Measurements from ENCODE around the gene SUB1.
"Not testable (repeated sequence)": the region's sequence is repeated elsewhere in the genome, so short reads cannot be mapped to it uniquely, and the experiment has no call there.

Gene SUB1

DNA sequence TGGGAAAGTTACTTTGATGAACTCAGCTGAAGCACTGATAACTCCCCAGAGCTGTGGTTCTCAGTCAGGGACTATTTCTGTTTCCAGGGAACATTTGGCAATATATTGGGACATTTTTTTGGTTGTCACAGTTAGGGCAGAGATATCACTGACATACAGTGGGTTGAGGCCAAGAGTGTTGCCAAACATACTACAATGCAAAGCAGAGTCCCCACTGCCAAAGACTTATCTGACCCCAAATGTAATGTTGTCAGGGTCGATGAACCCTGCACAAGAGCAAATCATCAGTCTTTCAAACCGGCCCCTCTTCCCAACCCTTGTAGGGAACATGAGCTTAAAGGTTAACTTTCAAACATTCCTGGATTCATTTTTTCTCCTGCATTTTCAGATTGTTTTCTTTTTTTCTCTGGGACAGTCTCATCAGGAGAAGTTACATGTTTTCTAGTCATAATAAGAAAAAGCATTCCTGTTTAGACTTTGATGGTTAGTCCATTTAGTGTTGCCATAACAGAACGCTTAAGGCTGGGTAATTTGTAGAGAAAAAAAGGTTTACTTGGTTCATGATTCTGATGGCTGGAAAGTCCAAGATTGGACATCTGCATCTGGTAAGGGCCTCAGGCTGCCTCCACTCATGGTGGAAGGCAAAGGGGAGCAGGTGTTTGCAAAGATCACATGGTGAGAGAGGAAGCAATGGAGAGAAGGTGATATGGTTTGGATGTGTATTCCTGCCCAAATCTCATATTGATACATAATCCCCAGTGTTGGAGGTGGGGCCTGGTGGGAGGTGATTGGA is 18.8 kb upstream of the SUB1 start:
- DNase-seq = no peak

DNA sequence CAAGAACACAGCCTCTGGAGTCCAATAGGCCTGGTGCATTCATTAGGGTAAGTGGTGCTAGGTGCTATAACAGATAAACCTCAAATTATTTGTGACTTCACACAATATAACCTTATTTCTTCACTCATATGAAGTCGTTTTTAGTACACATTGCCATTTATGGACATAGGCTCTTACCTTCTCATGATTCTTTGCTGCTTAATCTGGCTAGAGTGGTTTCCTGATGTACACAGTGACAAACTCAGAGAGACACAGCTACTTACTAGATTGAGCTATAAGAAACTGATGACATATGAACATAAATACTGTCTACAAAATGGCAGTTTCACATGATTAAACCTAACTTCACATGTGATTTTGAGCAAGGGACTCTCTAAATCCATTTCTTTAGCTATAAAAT is 14.2 kb upstream of the SUB1 start:
- DNase-seq = no peak

DNA sequence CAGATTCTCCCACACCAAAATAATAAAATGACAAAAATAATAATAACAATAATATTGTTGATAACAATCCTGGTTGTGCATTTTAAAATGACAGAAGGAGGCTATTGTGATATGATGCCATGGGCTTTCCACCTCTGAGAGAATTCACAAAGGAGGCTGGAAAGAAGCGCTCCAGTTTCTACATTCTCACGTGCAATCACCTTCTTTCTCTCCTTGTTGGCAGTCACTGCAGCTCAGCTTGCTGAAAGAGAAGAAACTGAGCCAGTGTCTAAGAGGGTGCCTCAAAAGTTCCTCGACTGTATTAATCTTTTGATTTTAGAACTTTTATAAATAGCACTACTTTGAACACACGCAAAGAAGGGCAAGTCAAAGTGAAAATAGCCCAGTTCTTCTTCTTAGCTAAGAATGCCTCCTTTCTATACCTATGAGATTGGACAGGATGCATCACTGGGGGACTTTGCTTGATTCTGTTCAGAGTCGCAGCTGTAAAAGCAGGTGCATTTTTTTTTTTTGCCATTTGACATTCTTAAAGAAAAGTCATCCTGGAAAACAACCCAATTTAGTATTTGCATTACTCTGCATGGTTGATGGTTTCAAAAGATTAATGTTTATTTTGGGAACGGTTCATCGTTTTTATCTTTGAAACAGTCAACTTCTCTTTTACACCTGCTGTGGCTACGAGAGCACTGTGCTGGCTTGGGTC is 12.4 kb upstream of the SUB1 start:
- no peak for DNase-seq

DNA sequence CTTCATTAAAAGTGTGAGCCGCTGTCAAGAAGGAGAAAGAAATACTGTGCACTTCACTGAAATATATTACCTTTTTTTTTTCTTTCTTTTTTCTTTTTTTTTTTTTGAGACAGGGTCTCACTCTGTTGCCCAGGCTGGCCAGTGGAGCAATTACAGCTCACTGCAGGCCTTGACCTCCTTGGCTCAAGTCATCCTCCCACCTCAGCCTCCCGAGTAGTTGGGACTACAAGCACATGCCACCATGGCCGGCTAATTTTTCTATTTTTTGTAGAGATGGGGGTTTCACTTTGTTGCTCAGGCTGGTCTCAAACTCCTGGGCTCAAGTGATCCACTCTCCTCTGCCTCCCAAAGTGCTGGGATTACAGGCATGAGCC is 11.9 kb upstream of the SUB1 start:
- not testable (repeated sequence) for DNase-seq

DNA sequence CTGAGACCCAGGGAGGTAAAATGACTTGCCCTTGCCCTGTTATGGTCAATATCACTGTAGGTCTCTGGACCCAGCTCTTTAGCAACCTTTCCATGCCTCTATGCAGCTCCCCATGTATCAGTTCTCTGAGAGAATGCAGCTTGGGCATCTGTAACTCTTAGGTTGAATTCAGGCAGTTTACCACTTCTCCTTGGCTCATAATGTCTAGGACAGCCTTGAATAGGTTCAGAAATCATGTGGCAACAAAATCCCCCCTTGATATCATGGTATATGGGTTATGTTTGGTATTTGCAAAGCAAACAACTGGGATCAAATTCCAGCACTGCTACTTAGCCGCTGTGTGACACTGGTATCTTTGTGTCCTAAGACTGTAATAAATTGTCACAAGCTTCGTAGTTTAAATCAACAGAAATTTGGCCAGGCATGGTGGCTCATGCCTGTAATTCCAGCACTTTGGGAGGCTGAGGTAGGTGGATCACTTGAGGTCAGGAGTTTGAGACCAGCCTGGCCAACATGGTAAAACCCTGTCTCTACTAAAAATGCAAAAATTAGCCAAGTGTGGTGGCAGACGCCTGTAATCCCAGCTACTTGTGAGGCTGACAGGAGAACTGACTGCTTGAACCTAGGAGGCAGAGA is 10.7 kb upstream of the SUB1 start:
- no peak for DNase-seq

DNA sequence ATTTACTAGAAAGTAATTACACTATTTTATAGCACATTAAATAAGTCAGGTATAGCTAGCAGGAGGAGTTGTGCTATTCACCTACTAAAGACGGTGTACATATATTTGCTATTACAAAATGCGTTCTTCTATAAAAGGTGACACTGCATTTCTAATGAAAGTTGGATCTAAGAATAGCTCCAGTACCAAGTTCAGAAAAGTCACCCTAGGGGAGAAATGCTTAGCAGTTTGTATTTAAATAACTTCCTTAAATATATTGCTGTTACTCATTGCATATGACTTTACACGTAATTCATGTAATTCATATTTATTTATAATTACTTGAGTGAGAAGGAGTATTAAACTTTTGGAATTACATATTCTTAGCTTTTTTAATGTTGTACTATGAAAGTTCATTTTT is 7.0 kb upstream of the SUB1 start:
- DNase-seq = no peak

DNA sequence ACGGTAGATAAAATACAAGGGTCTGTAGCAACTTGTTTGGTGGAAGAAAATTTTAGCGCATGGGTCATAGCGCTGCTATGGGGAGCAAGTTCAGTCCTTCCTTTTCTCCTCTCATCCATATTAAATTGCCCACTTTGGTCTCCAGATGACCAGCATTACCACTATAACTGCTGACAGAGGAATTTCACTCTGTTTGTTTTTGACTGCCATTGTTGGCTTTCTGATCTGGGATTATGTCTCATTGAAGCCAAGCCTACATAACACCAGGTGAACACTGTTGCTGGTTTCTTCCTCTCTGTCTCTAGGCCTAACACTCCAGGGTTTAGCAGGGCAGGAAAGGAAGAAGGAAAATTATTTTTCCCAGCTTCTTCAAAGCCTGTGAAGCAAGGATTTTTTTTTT is 6.6 kb upstream of the SUB1 start:
- no peak for DNase-seq

DNA sequence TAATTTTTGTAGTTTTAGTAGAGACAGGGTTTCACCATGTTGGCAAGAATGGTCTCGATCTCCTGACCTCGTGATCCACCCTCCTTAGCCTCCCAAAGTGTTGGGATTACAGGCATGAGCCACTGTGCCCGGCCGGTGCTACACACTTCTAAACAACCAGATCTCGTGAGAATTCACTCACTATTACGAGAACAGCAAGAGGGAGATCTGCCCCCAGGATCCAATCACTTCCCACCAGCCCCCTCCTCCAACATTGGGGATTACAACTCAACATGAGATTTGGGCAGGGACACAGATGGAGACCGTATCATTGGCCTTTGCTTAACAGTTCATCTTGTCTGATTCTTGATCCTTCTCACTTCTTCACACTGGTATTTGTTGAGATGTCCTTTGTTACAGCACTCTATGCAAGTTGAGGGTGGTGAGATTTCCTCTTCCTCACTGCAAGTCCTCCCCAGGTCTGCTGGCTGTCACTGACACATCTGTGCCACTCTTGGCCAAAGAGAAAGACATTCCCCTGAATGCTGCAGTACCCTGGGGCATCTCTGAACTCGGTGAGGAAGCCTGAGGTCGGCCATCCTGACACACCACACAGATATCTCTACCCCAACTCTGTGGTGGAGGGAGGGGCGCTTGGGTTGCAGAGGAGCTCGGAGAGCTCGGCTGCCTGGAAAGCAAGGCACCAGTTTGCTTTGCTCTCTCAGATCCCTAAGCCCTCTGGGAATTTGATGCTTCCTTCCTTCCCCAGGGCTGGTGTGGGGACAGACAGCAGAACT is 4.2 kb upstream of the SUB1 start:
- DNase-seq = no peak

DNA sequence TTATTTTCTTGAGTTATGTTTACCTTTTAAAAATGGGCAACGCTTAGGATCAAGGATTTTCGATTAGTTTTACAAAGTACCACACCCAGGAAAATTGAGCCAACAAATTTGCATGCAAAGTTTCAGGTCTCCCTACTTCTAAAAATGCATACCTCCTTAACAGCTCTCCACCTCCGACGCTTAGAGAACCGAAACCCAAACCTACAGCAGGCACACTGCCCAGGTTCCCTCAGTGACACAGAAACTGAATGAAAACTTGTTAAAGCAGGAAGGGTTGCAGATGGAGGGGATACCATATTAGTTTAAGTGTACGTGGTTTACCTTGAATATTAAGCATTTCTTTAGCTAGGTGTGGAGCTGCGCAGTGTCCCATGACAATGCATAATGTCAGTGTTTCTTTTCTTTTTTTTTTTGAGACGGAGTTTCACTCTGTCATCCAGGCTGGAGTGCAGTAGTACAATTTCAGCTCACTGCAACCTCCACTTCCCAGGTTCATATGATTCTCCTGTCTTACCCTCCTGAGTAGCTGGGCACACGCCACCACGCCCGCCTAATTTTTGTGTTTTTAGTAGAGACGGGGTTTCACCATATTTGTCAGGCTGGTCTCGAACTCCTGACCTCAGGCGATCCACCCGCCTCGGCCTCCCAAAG is 1.6 kb upstream of the SUB1 start:
- DNase-seq = no peak

DNA sequence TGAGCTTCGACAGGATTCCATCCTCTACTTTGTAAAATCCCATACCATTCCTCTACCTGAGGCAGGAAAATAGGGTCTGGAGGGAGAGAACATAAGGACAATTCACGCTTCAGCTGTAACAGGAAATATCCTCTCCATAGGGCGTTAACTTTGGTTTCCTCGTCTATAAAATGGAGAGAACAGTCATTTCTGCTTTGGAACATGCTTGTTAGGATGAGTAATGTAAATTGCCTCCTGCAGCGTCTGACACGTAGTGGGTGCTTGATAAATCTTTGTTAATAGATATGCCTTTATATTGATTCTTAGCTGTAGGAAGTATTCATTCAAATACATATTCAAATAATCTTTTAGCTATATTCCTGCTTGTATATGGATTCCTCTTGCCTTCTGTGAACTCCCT is 711 bp upstream of the SUB1 start:
- DNase-seq = no peak

DNA sequence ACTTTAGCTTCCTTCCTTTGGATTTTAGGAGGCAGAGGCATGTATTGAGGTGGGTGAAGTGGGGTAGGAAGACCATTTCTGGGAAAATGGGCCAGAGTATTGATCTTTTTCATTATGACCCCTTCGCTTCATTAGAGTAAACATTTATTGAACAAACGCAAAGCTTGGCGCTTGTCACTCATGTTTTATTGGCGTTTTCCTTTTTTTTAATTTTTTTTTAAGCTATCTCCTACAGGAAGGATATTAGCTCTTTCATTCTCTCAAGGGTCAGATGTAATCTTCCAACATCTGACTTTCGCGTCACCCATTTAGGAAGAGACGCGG is 273 bp upstream of the SUB1 start:
- DNase-seq = no peak

DNA sequence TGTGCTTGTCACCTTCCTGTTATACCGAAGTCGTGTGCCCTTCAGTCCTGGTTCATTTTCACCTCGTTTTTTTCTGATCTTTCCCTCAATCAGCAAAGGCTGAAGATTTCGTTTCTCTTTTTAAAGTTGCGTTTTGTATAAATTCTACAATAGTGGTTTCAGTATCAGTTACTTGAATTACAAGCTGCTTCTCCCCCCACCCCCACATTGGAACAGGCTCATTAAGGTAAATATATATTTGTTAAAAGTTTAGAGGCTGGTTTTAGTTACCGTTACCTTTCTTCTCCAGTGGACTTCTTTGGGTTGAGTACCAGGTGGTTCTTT is 881 bp downstream of the SUB1 start:
- no peak for DNase-seq

DNA sequence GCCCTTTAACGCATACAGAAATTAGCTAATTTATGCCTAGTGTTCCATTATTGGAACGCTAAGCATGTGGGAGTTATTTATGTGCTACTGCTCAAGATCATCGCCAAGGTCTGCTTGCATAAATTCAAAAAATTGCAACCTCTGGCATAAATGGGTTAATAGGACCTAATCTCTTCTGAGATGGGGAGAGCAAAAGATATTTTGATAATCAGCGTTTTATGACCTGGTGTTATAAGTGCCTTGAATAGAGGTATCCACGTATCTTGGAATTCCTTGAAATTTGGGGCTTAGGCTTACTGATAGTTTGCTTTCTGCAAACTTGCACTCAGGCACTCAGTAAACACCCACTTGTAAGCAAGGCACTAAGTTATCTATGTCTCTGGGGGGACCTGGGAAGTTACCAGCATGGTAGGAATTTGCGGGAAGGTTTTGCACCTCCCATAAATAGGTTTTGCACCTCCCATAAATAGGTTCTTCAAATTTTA is 1.8 kb downstream of the SUB1 start:
- no peak for DNase-seq

DNA sequence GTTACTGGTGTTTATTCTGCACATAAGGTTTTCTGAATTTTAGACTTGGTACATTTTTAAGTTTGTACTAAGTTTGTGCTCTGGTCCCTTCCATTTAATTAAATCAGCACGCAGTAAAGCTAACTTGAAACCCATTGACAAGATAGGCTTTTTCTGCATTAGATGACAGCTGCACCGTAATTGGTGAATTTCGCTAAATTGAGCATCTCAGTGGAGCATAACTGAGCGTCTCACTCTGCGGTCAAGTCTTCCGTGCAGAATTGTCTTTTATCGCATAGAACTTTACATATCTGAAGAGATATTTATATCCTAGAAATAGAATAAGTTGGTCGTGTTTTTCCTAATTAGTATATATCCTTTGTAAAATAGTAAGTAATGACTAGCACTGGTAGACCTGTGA is 4.1 kb downstream of the SUB1 start:
- DNase-seq = no peak

DNA sequence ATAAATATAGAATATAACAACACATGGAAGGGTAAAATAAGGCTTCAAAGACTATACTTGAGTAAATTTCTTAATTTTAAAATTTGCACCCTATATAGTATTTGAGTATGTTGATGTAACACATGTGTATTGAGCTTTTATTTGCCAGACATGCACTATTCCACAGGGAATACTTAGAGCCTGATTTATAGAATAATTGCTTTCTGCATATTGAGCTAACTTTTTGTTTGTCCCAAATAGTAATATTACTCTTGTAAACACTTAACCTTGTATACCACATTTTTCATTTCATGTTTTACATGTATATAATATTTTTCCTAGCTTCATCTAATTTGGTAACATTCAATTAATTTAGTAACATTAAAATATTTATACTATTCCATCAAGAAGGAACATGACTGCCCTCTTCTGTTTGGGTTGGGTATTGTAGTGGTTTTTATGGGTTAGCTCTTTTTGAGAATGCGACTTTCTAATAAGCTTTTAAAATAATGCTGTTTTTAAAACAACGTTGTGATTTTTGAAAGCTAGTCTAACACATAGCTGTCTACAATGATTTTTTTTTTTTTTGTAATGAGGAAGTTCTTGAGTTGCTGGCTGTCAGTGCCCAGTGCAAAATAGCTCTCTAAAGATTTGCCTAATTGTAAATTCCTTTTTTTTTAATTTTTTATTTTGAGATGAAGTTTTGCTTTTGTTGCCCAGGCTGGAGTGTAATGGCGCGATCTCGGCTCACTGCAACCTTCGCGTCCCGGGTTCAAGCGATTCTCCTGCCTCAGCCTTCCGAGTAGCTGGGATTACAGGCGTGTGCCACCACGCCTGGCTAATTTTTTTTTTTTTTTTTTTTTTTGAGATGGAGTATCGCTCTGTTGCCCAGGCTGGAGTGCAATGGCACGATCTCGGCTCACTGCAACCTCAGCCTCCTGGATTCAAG is 4.8 kb downstream of the SUB1 start:
- DNase-seq = no peak

DNA sequence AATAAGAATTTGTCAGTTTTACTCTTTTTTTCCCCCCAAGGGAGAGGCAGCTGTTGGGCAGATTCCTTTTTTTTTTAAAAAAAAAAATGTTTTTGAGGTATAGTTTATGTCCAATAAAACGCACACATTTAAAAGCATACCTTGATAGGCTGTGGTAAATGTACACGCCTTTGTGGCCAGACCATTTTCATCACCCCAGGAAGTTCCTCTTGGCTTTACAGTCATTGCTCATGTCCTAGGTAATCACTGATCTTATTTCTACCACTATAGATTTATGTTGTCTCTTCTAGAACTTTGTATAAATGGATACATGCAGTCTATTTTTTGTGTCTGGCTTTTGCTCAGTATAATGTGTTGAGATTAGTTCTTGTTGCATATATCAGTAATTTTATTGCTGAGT is 9.8 kb downstream of the SUB1 start:
- no peak for DNase-seq

DNA sequence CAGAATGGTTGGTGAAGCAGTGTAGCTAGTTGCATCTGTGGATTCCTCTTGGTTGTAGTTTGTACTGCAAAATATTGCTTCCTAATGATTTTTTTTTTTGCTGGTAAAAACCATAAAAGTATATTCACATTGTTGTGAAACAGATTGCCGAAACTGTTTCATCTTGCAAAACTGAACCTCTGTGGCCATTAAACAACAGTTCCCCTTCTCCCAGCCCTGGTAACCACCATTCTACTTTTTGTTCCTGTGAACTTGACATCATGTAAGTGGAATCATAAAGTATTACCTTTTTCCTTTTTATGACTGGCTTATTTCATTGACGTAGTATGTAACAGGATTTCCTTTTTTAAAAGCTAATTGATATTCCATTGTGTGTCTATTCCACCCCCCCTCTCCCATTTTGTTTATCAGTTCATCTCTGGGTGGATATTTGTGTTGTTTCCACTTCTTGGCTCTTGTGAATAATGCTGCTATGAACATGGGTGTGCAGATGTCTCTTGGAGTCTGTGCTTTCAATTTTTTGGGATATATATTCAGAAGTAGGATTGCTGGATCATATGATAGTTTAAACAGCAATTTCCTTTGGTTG is 11.8 kb downstream of the SUB1 start:
- no peak for DNase-seq

DNA sequence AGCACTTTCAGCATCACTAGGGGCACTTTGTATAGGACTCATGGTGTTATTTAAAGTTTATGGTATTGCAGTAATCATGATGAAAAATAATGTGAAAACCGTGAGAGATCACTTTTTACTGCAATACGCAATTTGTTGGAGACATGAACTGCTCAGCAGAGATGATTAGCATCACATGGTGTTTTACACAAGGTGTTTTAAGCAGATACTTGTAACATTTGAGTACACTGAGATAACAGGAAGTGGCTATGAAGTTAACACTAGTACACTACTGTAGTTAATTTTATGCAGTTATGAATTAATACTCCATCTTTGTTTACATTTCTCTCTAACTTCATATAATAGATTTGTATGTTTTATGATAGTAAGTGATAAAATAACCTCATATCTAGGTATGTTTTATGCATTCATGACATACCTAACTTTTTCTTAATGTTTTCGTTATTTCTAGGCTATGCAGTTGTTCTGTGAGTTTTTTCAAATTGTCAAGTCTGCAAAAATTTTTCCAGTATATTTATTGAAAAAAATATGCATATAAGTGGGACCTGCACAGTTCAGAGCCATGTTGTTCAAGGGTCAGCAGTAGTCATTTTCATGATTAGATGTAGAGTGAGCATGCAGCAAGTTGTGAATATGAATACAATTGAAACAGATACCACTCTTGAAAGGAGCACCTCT is 13.0 kb downstream of the SUB1 start:
- no peak for DNase-seq

DNA sequence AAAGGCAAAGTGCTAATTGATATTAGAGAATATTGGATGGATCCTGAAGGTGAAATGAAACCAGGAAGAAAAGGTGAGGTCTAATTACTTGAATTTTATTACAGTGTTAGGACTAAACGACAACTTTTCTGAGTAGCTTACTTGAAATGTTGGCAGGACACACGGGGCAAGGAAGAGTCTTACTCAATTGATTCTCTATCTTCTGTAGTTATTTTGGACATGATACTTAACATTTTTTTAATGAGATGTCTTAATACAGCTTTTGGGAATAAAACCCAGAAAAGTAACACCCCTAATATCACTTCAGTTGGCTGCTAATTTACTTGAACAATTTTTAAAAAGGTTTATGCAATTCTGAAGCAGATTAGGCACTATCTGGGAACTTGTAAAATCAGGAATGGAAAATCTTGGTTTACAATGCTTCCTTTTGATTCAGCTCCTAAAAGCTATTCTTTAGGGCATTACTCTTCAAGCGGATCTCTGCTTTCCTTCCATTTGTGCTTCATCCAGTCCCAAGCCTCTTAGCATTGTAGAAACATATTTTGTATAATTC is 13.7 kb downstream of the SUB1 start:
- no peak for DNase-seq

DNA sequence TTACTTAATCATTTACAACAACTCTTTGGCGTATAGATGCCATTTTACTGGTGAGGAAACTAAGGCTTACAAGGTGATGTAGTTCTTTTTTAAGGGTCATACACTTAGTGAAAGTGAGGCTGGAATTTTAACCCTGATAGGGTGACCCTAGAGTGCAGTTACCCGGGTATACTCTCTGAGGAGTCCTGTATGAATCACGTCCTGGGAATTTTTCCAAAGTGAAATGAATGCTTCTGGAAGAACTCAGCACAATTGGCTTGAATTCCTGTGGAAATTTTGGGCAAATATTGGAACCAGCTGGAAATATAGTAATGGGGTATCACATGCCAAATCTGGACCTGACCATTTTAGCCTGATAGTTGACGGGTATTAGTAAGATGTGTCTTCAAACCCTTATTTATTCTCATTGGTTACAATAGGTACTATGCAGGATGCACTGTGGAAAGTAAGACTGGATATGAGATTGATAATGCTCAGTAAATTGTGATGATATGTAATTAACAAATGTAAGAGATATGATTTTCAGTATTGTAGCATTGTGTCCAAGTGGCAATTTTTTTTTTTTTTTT is 14.8 kb downstream of the SUB1 start:
- no peak for DNase-seq

Data from NK-92 treated with Interleukin-12 subunit alpha and Interleukin-12 subunit beta, amount 100 ng/mL, for 24 hours (cell line).